Activated effector memory CD4-positive, alpha-beta T cell treated with Interleukin-2 at 50 U/mL for 16 hours (primary cell): ENCODE data around the gene SLC9A7.

ENCODE experiments used
- DNase-seq: peaks from one replicate; pipeline ENCODE4 v3.0.0-alpha.2; 2020

SLC9A7 gene

DNA sequence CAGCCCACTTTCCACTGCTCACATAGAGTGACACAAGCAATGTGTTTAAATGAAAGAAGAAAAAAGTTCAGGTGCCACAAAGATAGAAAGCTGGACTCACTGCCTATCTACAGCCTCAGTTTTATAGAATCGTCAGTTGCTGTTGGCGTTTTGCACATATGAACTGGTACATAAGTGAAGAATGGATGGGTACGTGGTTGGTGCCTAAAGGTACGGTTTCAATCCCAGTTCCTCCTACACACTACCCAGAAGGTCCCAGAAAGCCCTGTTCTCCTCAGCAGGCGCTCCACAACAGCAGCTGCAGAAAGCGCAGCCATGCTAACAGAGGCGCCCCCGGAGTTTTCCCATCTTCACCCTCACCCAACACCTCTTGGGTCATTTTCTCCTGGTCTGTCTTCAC is 161.7 kb downstream of the SLC9A7 start:
- no peak for DNase-seq

DNA sequence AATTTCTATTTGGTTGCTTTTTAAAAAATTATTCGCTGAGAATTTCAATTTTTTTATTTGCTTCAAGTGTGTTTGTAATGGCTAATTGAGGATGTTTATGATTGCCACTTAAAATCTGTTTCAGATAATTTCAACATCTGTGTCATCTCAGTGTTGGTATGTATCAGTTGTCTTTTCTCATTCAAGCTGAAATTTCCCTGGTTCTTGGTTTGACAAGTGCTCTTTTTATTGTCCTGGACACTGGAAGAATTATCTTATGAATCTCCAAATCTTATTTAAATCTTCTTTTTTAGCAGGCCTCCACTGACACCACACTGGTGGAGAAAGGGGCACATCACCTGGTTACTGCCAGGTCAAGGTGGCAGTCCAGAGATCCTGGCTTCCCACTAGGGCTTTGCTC is 163.8 kb downstream of the SLC9A7 start:
- no peak for DNase-seq

DNA sequence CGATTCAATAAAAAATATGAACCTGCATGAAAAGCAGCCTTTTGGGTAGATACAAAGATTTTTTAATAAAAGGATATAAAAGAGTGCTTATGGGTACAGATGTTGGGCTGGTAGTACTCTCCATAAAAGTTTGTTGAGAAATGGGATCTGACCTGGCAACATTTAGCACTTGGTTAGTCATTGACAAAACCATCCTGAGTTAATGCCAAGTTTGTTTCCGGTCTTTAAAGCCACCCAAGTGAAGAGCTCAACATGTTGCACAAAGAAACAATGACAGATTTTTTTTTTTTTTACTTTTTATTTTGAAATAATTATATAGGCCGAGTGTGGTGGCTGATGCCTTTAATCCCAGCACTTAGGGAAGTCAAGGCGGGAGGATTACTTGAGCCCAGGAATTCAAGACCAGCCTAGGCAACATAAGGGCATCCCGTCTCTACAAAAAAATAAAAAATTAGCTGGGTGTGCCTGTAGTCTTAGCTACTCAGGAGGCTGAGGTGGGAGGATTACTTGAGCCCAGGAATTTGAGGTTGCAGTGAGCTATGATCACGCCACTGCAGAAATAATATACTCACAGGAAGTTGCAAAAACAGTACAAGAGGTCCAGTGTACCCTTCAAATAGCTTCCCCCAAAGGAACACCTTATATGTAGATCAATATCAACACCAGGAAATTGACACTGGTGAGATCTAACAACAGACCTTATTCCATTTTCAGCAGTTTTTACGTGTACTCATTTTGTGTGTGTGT is 168.8 kb downstream of the SLC9A7 start:
- no peak for DNase-seq

DNA sequence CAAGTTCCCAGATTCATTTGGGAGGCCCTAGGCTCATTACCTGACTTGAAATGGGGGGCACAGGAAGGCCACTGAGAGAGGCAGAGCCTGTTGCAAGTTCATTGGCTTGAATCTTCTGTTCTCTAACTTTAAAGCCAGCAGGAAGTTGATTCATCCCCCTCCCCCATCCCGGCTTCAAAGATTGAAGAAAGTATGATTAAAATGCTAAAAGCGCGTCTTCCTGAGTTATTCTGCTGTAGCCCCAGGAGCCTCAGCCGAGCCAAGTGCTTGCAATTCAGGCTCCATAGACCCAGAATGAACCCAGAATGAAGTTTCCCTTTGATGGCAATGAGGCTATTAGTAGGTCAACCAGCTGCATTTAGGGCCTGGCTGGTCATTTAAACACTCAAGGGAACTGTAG is 170.7 kb downstream of the SLC9A7 start:
- DNase-seq = no peak

DNA sequence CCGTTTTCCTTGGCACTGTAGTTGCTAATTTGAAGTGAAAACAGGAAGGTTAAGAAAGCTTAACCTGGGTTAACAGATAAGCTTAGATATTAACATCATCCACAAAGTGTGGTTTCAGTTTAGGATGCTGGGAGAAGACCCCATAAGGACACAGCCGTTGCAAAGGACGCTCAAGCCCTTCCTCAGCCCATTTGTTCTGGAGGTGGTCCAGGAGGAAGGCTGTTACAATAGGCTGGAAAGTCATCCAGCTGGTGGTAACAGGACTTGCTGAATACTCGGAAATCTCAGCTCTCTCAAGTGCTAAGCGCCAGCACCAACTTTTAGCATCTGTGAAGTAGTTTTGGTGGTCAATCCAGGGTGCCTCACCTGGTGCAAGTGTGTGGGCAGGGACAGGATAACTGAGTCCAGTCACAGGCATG is 171.2 kb downstream of the SLC9A7 start:
- DNase-seq = no peak

DNA sequence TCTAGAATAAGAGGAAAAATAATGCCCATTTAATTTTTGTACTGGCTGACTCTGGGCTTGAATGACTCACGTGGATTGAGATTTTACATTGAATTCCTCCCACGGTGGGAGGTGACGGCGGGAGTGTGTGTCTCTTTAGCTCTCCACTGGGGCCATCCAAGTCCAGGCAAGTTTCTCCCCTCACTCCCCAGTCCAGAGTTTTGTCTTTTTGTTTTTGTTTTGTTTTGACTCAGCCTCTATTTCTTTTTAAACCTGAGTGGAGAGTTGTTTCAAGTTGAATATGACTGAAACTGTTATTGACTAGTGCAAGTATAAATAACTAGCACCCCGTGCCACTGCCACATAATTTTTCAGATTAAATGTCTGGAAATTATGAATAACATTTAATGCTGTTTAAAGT is 171.8 kb downstream of the SLC9A7 start:
- DNase-seq = no peak

DNA sequence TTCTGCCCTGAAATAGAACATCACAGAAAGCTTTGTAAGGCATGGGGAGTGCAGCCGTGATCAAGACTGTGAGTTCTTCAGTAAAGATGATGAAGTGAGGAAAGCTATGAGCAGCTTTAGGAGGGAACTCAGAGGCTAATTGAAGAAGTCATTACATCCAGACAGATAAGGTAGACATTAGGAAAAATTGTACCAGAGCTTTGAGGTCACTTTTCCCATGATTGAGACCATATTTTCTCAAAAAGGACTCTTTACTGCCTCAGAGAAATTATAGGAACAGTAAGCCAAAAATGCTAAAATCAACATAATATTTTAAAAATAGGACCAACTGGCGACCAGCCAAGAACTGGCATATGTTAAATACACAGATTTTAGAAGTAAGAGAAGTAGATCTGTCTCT is 174.2 kb downstream of the SLC9A7 start:
- no peak for DNase-seq

DNA sequence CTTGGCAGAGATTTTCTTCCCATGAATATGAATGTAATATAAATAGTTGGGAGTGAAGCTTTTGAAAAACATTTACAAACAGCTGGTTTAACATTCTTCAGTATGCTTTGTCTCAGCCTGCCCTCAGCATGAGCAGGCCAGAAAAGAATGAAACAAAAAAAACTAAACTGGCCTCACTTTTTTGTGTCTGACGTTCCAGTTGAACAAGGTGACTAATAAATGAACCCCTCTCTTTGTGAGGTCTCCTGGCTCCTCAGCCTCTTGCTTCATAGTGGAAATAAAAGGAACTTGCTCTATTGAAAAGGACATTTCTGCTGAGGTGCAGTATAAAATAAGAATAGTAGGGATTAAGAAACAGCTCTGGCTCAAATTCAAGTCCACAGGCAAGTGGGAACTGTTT is 176.0 kb downstream of the SLC9A7 start:
- DNase-seq = no peak

DNA sequence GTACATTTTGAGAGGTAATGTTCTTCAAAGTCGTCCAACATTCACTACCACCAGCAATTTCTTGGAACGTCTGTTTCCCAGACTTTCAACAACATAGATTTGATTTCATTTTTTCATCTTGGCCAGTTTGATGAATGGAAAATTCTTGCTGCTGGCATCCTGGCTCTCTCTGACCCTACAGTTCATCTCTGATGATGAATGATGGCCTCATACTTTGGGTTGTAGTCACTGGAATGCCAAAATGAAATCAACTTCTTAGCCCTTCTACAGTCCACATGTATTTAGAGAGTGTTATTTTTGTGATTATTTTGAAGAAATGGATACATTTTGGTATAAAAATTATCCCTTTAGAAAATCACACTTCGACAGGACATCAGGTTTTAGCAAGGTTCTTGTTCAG is 176.6 kb downstream of the SLC9A7 start:
- DNase-seq = no peak

DNA sequence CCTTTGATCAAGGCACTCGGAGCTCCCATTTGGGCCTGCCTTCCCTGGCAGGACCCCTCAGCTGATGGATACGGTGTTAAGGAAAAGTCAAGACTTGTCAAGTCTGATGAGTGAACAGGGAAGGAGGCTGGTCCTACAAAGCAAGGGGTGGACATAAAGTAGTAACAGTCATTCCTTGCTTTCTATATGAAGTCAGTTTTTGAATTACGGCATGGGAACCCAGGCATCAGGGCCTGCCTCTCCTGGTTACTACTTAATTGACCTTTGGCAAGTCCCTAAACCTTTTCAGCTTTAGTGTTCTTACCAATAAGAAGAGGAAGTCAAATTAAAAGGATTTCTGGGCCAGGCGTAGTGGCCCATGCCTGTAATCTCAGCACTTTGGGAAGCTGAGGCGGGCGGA is 178.3 kb downstream of the SLC9A7 start:
- no peak for DNase-seq

DNA sequence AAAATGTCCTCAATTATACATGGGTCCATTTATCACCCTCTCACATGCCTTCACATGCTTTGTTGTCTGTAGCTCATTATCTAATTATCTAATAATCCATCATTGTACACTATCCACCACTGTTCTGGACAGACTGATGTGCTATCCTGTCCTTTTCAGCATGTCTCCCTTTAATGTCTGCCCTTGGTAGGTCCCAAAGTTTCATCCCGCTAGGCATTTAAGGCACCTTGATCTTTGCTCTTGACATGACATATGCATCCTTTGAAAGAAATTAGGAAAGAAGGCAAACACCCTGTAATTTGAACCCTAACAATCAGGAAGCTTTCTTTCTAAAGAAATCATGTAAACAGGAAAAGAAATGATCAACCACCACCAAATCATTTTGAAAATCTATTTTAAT is 179.7 kb downstream of the SLC9A7 start:
- DNase-seq = no peak

DNA sequence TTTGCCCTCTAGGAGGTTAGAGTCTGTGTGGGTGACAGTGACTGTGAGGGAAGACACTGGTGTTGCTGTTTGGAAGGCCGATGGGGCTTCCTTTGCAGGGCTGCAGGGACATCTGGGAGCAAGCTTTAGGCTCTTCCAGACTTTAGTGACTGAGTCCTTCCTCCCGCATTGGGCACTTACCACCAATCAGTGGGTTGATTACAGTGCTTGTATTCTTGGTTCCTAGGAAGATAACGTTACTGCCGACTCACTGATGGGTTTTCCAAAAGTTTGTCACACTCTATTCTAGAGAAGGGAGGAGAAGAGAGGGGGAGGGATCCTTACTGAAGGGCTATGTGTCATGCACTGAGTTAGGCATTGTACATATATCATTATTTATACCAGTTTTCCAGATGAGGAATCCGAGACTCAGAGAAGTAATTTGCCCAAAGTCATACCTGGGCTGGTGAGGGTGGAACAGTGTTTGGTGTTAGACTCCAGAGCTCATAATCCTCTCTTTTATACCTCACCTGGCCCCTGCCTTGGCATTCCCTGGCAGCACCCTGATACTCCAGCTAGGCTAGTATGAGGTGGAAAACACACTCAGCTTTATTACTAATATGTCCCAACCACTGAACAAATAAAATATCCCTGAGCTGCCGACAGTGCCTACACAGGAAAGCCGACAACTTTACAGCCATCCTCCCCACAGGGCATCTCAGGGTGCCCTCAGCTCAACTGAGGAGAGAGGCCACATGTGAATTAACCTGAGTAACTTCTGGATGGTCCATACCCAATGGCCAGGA is 181.5 kb downstream of the SLC9A7 start:
- DNase-seq = no peak

DNA sequence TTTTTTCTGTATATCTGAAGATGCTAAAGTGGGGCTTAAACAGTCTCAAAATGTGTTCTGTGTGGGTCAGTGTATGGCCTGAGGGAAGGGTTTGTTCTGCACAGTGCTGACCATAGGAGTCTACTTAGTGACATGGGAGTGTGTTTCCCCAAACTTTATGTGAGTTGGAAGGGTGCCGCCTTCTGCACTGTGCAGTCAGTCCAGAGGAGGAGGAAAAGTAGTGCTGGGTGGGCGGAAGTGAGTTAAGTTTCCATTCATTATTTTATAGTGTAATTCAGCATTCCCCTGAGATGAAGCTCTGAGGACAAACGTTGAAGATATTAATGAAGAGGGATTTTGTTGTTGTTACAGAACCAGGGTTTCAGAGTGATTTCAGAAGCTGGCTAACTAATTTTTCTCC is 182.5 kb downstream of the SLC9A7 start:
- DNase-seq = no peak

DNA sequence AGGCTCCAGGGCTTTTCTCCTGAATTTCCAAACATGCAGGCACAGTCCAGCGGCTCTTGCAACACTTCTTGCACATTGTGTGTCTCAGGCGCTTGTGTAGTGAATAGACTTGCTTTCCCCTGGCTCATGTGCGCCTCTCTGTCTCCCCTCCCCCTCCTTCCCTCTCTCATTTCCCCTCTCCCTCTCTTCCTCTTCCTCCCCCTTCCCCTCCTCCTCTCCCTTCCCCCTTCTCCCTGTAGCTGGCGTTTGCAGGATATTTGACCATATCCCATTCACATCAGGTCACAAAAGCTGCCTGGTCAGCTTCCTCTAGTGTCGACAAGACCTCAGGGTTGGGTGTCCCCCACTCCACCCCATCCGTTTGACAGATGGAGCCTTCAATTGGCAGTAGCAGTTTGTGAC is 182.9 kb downstream of the SLC9A7 start:
- DNase-seq = no peak

DNA sequence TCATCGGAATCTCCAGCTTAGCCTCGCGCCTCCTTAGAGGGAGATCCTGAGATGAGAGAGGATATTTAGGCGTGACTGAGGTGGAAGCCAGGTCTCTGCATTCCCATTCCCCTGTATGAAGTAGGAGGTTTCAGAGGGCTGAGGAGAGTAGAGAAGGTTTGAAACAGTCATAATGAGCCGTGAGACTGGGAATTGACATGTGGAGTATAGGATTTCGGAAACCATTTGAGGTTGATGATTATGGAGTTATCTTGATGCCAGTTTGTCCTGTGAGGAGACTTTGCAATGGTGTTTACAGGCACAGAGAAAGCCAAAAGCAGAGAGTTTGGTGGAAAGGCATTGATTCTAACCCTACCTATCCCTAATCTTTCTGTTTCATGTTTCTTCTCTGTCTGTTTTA is 183.3 kb downstream of the SLC9A7 start:
- DNase-seq = no peak

DNA sequence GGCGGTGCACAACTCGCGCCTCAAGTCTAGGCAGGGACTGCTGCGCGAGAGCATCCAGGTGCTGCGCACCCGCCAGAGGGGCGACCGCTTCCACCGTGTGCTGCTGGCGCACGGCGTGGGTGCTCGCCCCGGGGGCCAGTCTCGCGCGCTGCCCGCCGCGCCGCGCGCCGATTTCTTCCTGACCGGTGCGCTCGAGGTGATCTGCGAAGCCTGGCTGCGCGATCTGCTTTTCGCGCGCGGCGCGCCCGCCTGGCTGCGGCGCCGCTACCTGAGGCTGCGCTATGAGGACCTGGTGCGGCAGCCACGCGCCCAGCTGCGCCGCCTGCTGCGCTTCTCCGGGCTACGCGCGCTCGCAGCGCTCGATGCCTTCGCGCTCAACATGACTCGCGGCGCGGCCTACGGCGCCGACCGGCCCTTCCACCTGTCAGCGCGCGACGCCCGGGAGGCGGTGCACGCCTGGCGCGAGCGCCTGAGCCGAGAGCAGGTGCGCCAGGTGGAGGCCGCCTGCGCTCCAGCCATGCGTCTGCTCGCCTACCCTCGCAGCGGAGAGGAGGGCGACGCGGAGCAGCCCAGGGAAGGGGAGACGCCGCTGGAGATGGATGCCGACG is 184.0 kb downstream of the SLC9A7 start:
- DNase-seq = peak; percentile 33

DNA sequence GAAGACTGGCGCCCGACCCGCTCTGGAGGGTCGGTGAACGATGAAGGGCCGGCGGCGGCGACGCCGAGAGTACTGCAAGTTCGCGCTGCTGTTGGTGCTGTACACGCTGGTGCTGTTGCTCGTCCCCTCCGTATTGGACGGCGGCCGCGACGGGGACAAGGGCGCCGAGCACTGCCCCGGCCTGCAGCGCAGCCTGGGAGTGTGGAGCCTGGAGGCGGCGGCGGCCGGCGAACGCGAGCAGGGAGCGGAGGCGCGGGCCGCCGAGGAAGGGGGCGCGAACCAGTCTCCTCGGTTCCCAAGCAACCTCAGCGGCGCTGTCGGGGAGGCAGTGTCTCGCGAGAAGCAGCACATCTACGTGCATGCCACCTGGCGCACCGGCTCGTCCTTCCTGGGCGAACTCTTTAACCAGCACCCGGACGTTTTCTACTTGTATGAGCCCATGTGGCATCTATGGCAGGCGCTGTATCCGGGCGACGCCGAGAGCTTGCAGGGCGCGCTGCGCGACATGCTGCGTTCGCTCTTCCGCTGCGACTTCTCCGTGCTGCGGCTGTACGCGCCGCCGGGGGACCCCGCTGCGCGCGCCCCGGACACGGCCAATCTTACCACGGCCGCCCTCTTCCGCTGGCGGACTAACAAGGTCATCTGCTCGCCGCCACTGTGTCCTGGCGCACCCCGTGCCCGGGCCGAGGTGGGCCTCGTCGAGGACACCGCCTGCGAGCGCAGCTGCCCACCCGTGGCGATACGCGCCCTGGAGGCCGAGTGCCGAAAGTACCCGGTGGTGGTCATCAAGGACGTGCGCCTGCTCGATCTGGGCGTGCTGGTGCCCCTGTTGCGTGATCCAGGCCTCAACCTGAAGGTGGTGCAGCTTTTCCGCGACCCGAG is 184.8 kb downstream of the SLC9A7 start:
- peak; percentile 66 for DNase-seq

DNA sequence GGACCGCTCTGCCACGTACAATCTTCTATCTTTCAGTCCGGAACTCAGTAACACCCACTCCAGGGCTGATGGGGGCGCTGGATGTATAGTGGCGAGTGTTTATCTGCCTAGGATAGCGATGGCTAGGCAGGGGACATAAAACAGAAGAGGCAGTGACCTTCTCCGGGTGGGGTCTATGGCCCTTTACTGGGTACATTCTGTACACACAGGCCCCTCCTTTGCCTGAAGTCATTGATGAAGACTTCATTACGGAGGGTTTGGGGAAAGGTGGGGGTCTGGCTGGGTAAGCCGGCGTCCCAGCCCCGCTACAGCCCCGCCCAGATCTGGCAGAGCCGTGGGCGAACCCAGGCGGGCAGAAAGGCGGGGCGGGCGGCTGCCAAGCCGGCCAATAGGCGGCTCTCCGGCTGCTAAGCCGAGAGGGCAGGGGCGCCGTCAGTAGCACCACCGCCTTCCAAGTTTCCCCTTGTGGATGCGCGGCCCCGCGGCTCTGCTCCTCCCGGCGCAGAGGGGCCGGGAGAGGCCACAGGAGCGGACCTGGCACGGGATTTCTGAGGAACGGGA is 185.5 kb downstream of the SLC9A7 start, which contains the start of gene CHST7:
Gene CHST7 (plus strand): TSS at position 435 of the 561 bp plus-strand sequence. CDS start 167 bp downstream, outside the sequence.
- DNase-seq = peak; percentile 43

DNA sequence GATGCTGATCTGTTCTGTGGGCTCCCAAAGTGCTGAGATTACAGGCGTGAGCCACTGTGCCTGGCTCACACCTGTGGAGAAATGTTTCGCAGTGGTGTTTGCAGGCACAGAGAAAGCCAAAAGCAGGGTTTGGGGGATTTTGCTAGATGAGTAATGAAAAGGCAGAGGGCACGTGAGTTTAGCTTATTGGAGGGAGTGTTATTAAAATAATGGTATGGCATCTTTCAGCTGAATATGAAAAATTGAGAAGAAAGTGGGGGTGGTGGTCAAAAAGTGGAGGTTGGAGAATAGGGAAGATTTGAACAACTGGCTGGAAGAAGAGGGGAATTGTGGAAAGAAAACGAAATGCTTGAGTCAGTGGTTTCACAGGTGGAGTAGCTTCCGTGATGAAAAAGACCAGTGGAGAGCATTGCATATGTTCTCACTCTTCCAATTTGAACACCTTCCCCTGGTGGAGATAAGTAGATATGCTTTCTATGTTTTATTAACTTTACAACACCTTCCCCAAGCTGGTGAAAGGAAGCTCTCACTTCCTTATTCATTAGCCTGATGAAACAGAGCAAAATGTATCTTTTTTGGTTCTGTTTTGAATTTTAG is 186.5 kb downstream of the SLC9A7 start:
- DNase-seq = no peak

DNA sequence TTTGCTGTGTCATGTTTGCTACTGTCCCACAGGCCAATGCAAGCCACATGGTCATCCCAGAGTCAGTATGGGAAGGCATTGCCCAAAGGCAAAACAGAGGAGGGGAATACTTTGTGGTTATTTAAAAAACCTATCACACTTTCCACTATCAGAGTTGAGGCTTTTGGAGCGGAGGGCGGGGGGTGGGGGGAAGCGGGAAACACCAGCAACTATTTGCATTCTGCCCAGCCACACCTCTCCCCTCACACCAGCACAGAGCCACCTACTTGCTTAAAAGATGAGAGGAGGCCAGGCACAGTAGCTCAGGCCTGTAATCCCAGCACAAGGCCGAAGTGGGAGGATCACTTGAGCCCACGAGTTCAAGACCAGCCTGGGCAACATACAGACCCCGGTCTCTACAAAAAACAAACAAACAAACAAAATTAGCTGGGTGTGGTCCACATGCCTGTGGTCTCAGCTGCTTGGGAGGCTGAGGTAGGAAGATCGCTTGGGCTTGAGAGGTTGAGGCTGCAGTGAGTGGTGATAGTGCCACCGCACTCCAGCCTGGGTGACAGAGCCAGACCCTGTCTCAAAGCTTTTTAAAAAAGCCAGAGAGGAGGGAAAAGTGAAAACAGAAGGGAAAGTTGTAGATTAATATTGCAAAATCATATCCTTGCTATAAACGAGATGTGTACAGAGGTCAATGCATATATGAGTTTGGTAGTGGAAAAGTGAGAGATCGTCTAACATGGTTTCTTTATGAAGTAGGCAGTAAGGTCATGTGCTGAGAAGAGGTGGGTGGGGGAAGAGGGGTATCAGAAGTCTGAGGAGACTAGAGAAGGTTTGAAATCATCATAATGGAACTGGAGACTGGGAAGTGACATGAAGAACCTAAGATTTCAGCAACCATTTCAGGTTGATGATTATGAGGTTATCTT is 187.2 kb downstream of the SLC9A7 start:
- DNase-seq = no peak

DNA sequence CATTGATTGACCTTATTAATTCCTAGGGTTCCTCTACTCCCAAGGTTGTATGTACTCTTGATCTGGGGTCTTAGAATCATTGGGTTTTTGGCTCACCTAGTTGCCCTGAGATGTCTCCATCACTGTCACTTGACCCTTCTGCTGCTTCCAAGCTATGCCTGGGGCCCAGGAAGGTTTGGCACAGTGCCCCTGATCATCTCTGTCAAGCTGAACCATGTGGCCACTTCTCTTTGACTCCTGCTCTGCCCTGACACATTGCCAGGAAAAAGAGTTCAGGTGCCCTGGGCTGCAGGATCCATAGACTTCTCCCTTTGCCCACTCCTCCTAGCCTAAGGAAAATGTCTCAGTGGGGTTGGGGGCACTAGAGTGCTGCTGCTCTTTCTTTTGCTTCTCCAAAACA is 189.3 kb downstream of the SLC9A7 start:
- DNase-seq = no peak
